K562 (cell line): ENCODE measurements around the gene MYLK4. TPM values are rescaled to one million over a fixed set of nuclear protein-coding genes. Genes with fewer than 3 reads are reported as not detected.
A peak's percentile ranks its signal among the peaks of the same experiment; 100 is the strongest.

Source experiments
- ARHGAP35 ChIP-seq: fragments of 450-650 bp; IDR thresholded peaks from 2 replicates; pipeline ENCODE4 v1.6.1; 2018; ENCODE audit not compliant: partially characterized antibody
- CEBPG ChIP-seq, 3 experiments: fragments of 200-800 bp in 1 of 3; sonication (Bioruptor generic) in 1 of 3; sonication (generic) in 1 of 3; formaldehyde crosslinking in 1 of 3; IDR thresholded peaks in 2 of 3; conservative IDR thresholded peaks in 1 of 3; 2 replicates each; pipeline versions ENCODE4 v1.6.1 to v1.8.0; 2016 to 2022; ENCODE audit warnings: missing compliant biosample characterization in 2 of 3, missing genetic modification characterization in 2 of 3, mild to moderate bottlenecking in 1 of 3, missing genetic modification reagents in 1 of 3
- ERF ChIP-seq: fragments of 450-650 bp; formaldehyde crosslinking; IDR thresholded peaks from 2 replicates; pipeline ENCODE4 v1.4.0; 2020; ENCODE audit warnings: mild to moderate bottlenecking, mixed read lengths
- FUS ChIP-seq: fragments of 200-400 bp; formaldehyde crosslinking; optimal IDR thresholded peaks from 2 replicates; pipeline ENCODE3; 2017; ENCODE audit warnings: low read depth, low read length
- GATAD2B ChIP-seq: fragments of 450-650 bp; IDR thresholded peaks from 2 replicates; pipeline ENCODE4 v1.6.1; 2017; ENCODE audit warnings: mild to moderate bottlenecking, borderline replicate concordance
- HNRNPK ChIP-seq: fragments of 200-400 bp; formaldehyde crosslinking; IDR thresholded peaks from one replicate; pipeline ENCODE4 v1.6.1; 2018; ENCODE audit warnings: mild to moderate bottlenecking, low read depth, low read length; ENCODE audit not compliant: poor library complexity, severe bottlenecking
- HNRNPL ChIP-seq: fragments of 200-400 bp; formaldehyde crosslinking; IDR thresholded peaks from 2 replicates; pipeline ENCODE4 v1.6.1; 2017; ENCODE audit warnings: low read depth, mild to moderate bottlenecking, low read length
- MECOM ChIP-seq: fragments of 250-450 bp; sonication (Bioruptor Pico); IDR thresholded peaks from 2 replicates; pipeline ENCODE4 v1.8.0; 2022; ENCODE audit warnings: inconsistent platforms
- NR3C1 ChIP-seq: sonication (generic); formaldehyde crosslinking; IDR thresholded peaks from 2 replicates; pipeline ENCODE4 v1.8.1; 2022; ENCODE audit warnings: missing genetic modification reagents
- NUFIP1 ChIP-seq: fragments of 450-650 bp; IDR thresholded peaks from 2 replicates; pipeline ENCODE4 v1.6.1; 2018; ENCODE audit not compliant: partially characterized antibody
- PKNOX1 ChIP-seq: fragments of 450-650 bp; IDR thresholded peaks from 2 replicates; pipeline ENCODE4 v1.6.1; 2016
- POLR2AphosphoS2 ChIP-seq: IDR thresholded peaks from 2 replicates; pipeline ENCODE4 v1.6.1; 2012; ENCODE audit warnings: low read length, improper control_type of control experiment
- RNF219 ChIP-seq: fragments of 250-450 bp; sonication (Bioruptor Pico); IDR thresholded peaks from 2 replicates; pipeline ENCODE4 v1.5.0; 2022; ENCODE audit warnings: mild to moderate bottlenecking
- SUPT5H ChIP-seq: fragments of 450-650 bp; IDR thresholded peaks from 2 replicates; pipeline ENCODE4 v1.6.1; 2016
- TSHZ1 ChIP-seq: fragments of 250-450 bp; sonication (Bioruptor Pico); IDR thresholded peaks from 2 replicates; pipeline ENCODE4 v1.4.0; 2020; ENCODE audit warnings: mild to moderate bottlenecking, moderate library complexity
- U2AF1 ChIP-seq: fragments of 200-400 bp; formaldehyde crosslinking; optimal IDR thresholded peaks from 2 replicates; pipeline ENCODE3; 2017; ENCODE audit warnings: mild to moderate bottlenecking, low read depth, low read length, moderate library complexity
- XRCC5 ChIP-seq: fragments of 200-400 bp; formaldehyde crosslinking; IDR thresholded peaks from 2 replicates; pipeline ENCODE4 v1.6.1; 2017; ENCODE audit warnings: low read depth, mild to moderate bottlenecking, low read length
- ZC3H8 ChIP-seq: fragments of 450-650 bp; IDR thresholded peaks from 2 replicates; pipeline ENCODE4 v1.6.1; 2017
- ZKSCAN1 ChIP-seq: fragments of 150-350 bp; IDR thresholded peaks from 2 replicates; pipeline ENCODE4 v1.6.1; 2016; ENCODE audit warnings: low read depth, low read length
- ZNF23 ChIP-seq: fragments of 250-450 bp; sonication (Bioruptor Pico); IDR thresholded peaks from 2 replicates; pipeline ENCODE4 v1.4.0; 2020; ENCODE audit warnings: mild to moderate bottlenecking
- ZNF3 ChIP-seq: fragments of 250-450 bp; sonication (Bioruptor Pico); IDR thresholded peaks from 2 replicates; pipeline ENCODE4 v1.5.0; 2021; ENCODE audit warnings: mild to moderate bottlenecking, moderate library complexity
- ZNF444 ChIP-seq: fragments of 250-450 bp; sonication (Bioruptor Pico); IDR thresholded peaks from 2 replicates; pipeline ENCODE4 v1.4.0; 2020; ENCODE audit warnings: mild to moderate bottlenecking, moderate library complexity
- ZNF586 ChIP-seq: fragments of 450-650 bp; formaldehyde crosslinking; conservative IDR thresholded peaks from 2 replicates; pipeline ENCODE4 v1.4.0; 2020; ENCODE audit warnings: mild to moderate bottlenecking, moderate library complexity
- ZNF696 ChIP-seq: fragments of 250-450 bp; sonication (Bioruptor Pico); conservative IDR thresholded peaks from 2 replicates; pipeline ENCODE4 v1.4.0; 2020; ENCODE audit warnings: mild to moderate bottlenecking, moderate library complexity
- polyA plus RNA-seq, 8 experiments: library from polyadenylated mRNA; depleted of rRNA in 4 of 8; stranded (reverse) in 5 of 8; unstranded in 3 of 8; fragments of >200 nt; fragmentation: Nextera tagmentation in 2 of 8; fragmentation: Illumina TruSeq in 1 of 8; extraction: Ambion mirVana in 2 of 8; extraction: Trizol in 1 of 8; gene quantifications; 2 replicates each; pipeline versions ENCODE4 v1.2.1 to v1.2.3, GENCODE V29; 2011 to 2014; ENCODE audit warnings: inconsistent platforms in 1 of 8, missing spikeins in 1 of 8
- total RNA-seq, 7 experiments: library from RNA; depleted of rRNA in 6 of 7; stranded (reverse); fragments of >200 nt in 6 of 7; fragmentation: Illumina TruSeq in 2 of 7; extraction: Trizol in 2 of 7; gene quantifications; 2 replicates each; pipeline versions ENCODE4 v1.2.1 to v1.2.3, GENCODE V29; 2011 to 2021; ENCODE audit warnings: low replicate concordance in 1 of 7

Gene MYLK4
- total and polyA plus RNA-seq, 9 of the 15 experiments (the other 6 are each of a cell fraction or from before 2014, with no cell fraction given): 0.01 to 0.15 (median 0.06) TPM

GRCh38 chr6:2765166-2765895, 14.6 kb upstream of the MYLK4 start, which contains the start of gene WRNIP1 (continued):
- peak; percentile 4 for TF ChIP-seq HNRNPK
- no peak for TF ChIP-seq CEBPG (CRISPR knock-in tag; IDR thresholded peaks at IDR 0.05)
- TF ChIP-seq CEBPG (tag; conservative IDR thresholded peaks at IDR 0.05 in 1 of 2, IDR thresholded peaks at IDR 0.05 in 1 of 2): no peak
- TF ChIP-seq ZNF586: no peak
- no peak for TF ChIP-seq ZNF23 (CRISPR knock-in tag)
- no peak for TF ChIP-seq SUPT5H
- TF ChIP-seq NR3C1: 0 out of 2 replicates have a peak, but pooled peaks have one; percentile 12
- no peak for TF ChIP-seq ZNF696 (CRISPR knock-in tag)
- peak; percentile 48 for TF ChIP-seq U2AF1
- TF ChIP-seq POLR2AphosphoS2: no peak
- peak; percentile 66 for TF ChIP-seq FUS
- TF ChIP-seq NUFIP1: no peak
- no peak for TF ChIP-seq ZNF3 (CRISPR knock-in tag)
- TF ChIP-seq ZKSCAN1: no peak
- TF ChIP-seq XRCC5: peak; percentile 76; the same call in 1 of the 2 replicates
- no peak for TF ChIP-seq RNF219
- no peak for TF ChIP-seq TSHZ1 (CRISPR knock-in tag)
- TF ChIP-seq PKNOX1: peak; percentile 31; the same call in 1 of the 2 replicates
- TF ChIP-seq ZC3H8: no peak
- peak; percentile 74 for TF ChIP-seq GATAD2B
- peak; percentile 9; the same call in 1 of the 2 replicates for TF ChIP-seq ERF
- TF ChIP-seq ARHGAP35: no peak
- no peak for TF ChIP-seq MECOM (CRISPR knock-in tag)
- TF ChIP-seq ZNF444 (CRISPR knock-in tag): no peak
- TF ChIP-seq HNRNPL: peak; percentile 89
